Calu3 (cell line): ENCODE results near the gene ZNF521. TPM values are rescaled to one million over a fixed set of nuclear protein-coding genes. Genes with fewer than 3 reads are reported as not detected.

Experiments
- BruUV-seq: library from RNA; stranded (reverse); fragments of 400-500 nt; replicated peaks from 2 replicates; lab custom pipeline; 2021; lab: Mats Ljungman, UMichigan
- CTCF ChIA-PET: fragments of 300-600 bp; sonication (Branson Sonifier 250); formaldehyde crosslinking; loops from one replicate; lab custom pipeline; 2022; ENCODE audit warnings: antibody characterized with exemption; lab: Charles Lee
- DNase-seq: peaks from one replicate; pipeline ENCODE4 v3.0.0; 2022
- H3K27ac Mint-ChIP-seq: one replicate; pipeline ENCODE4 v1.8.0; 2022; ENCODE audit warnings: mixed read lengths; ENCODE audit not compliant: unreplicated experiment
- H3K27me3 Mint-ChIP-seq: one replicate; pipeline ENCODE4 v1.8.0; 2022; ENCODE audit warnings: mixed read lengths; ENCODE audit not compliant: unreplicated experiment
- H3K36me3 Mint-ChIP-seq: one replicate; pipeline ENCODE4 v1.8.0; 2022; ENCODE audit warnings: mild to moderate bottlenecking, moderate library complexity, mixed read lengths; ENCODE audit not compliant: insufficient read depth, unreplicated experiment
- H3K4me1 Mint-ChIP-seq: one replicate; pipeline ENCODE4 v1.8.0; 2022; ENCODE audit warnings: mild to moderate bottlenecking, low read depth, mixed read lengths; ENCODE audit not compliant: unreplicated experiment
- H3K4me3 Mint-ChIP-seq: one replicate; pipeline ENCODE4 v1.8.0; 2022; ENCODE audit warnings: mild to moderate bottlenecking, low read depth, moderate library complexity, mixed read lengths; ENCODE audit not compliant: unreplicated experiment
- H3K9me3 Mint-ChIP-seq: one replicate; pipeline ENCODE4 v1.8.0; 2022; ENCODE audit warnings: low read depth, mixed read lengths; ENCODE audit not compliant: unreplicated experiment
- intact Hi-C: fragments of 100-400 bp; cut with micrococcal nuclease; formaldehyde crosslinking; loops from one replicate; pipeline ENCODE4 v1.10.0; 2022; ENCODE audit not compliant: unreplicated experiment
- total RNA-seq: library from RNA; stranded (reverse); gene quantifications from 2 replicates; pipeline ENCODE4 v1.2.3, GENCODE V29; 2022
- TF ChIP-seq, protein P1 (sequence below): fragments of 200-600 bp; IDR thresholded peaks from one replicate; pipeline ENCODE4 v1.8.0; 2022; ENCODE audit warnings: antibody characterized with exemption; ENCODE audit not compliant: unreplicated experiment

The ZNF521 gene
- total RNA-seq, 1 experiment from 2014 or later = not detected

DNA sequence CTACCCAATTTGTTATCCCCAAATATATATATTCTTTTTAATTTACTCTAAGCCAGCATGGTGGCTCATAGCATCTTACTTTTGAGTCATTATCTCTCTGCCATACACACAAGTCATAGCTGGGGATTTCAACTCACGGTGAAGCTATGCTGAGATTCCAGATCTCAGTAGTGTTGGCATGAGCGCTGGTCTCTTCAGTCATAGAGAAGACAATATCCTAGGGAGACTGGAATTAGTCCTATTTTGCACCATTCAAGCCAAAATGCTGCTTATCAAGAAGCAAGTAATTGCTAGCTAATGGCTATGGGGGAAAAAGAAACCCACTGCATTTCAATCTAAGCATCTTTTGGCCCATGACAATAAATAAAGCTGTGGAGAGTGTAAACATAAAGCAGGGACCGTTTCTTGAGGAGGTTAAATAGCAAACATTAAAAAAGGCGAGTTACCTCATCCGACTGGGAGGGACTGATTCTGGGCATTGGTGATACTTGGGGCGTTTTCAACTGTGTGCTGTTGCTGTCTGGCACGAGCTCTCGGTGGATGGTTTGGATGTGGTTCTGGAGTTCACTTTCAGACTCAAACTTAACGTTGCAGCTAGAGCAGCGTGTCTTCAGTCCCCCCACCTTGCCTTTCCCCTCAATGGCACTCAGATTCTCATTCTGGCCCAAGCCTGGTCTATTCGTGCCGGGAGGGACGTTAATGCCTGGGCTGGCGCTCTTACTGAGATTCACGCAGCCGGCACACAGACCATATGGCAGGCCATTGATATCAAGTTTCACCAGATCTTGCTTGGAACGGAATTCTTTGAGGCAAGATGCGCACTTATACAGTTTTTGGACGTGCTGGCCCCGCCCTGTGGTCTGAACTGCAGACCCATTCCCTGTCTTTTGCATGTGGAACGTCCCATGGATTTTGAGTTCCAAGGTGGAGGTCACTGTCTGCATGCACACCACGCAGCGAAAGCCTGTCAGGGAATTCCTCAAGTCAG is 127.8 kb downstream of the ZNF521 start:
- Mint-ChIP-seq H3K36me3 (no peaks in the 10 kb centered on the region), H3K4me3 (no peak overlapping the region), H3K9me3 (no peaks in the 10 kb centered on the region), H3K27me3 (peaks cover 68% of the 10 kb centered on the region), H3K4me1 (no peaks in the 10 kb centered on the region), H3K27ac (no peak overlapping the region)
- CTCF ChIA-PET = no interaction called here
- BruUV-seq = no TSS peak
- TF ChIP-seq, protein P1, sequence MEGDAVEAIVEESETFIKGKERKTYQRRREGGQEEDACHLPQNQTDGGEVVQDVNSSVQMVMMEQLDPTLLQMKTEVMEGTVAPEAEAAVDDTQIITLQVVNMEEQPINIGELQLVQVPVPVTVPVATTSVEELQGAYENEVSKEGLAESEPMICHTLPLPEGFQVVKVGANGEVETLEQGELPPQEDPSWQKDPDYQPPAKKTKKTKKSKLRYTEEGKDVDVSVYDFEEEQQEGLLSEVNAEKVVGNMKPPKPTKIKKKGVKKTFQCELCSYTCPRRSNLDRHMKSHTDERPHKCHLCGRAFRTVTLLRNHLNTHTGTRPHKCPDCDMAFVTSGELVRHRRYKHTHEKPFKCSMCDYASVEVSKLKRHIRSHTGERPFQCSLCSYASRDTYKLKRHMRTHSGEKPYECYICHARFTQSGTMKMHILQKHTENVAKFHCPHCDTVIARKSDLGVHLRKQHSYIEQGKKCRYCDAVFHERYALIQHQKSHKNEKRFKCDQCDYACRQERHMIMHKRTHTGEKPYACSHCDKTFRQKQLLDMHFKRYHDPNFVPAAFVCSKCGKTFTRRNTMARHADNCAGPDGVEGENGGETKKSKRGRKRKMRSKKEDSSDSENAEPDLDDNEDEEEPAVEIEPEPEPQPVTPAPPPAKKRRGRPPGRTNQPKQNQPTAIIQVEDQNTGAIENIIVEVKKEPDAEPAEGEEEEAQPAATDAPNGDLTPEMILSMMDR = no peak
- intact Hi-C loops = no loop called here
- DNase-seq = no peak

DNA sequence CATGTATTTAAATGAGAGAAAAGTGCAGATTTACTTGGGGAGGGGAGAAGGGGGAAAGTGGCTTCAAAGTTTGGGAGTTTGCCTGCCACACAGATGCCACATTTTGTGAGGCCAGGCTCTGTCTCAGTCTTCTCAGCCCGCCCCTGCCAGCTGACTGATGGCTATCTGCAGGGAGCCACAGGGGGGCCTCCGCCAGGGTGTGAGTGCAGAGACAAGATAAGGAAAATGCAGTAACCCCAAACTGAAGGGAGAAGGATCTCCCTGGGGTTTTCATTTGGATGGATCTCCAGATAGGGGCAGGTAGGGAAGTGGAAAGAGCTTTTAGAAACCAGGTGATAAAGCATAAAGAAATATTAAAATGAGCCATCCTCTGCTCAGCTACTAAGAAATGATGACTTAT is 128.8 kb downstream of the ZNF521 start:
- TF ChIP-seq, protein P1 = no peak
- CTCF ChIA-PET = no interaction called here
- Mint-ChIP-seq H3K27me3 (peaks cover 64% of the 10 kb centered on the region), H3K9me3 (no peaks in the 10 kb centered on the region), H3K27ac (no peak overlapping the region), H3K4me3 (no peak overlapping the region), H3K4me1 (no peaks in the 10 kb centered on the region), H3K36me3 (no peaks in the 10 kb centered on the region)
- intact Hi-C loops = no loop called here
- DNase-seq = no peak
- BruUV-seq = no TSS peak

DNA sequence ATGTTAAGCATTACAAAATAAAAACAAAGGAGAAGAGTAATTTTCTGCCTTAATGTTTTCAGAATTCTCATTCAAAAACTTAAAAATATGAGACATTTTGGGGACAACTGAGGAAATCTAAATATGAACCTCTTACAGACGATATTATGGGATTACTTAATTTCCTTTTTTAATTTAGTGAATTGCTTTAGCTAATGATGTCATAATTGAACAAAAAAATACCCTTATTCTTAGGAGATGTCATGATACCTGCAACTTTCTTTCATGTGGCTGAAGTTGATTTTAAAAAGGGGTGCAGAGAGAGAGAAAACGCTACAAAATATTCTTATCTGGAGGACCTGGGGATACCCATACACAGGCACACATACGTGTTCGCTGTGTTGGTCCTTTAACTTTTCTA is 129.3 kb downstream of the ZNF521 start:
- peaks cover 64% of the 10 kb centered on the region for H3K27me3 Mint-ChIP-seq
- intact Hi-C loops = no loop called here
- H3K36me3 Mint-ChIP-seq = no peaks in the 10 kb centered on the region
- no peaks in the 10 kb centered on the region for H3K4me1 Mint-ChIP-seq
- no peak overlapping the region for H3K4me3 Mint-ChIP-seq
- CTCF ChIA-PET = no interaction called here
- no TSS peak for BruUV-seq
- TF ChIP-seq, protein P1 = no peak
- no peak overlapping the region for H3K27ac Mint-ChIP-seq
- no peak for DNase-seq
- no peaks in the 10 kb centered on the region for H3K9me3 Mint-ChIP-seq

DNA sequence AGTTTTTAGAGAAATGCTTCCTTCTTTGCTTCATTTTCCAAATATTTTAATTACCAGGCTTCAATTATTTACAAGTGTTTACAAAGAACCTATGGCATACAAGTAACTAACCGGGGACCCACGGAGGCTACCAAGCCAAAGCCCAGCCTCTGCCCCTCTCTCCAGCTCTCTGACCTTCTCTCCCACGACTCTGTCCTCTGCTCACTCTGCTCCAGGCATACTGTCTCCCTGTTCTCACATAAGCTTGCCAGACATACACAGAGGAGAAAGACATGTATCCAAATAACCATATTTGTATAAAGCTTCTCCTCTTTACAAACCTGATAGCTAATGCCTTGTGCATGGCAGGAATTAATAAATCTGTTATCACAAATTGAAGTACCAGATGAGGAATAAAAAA is 141.3 kb downstream of the ZNF521 start:
- Mint-ChIP-seq H3K27me3 (peaks cover 11% of the 10 kb centered on the region), H3K4me1 (no peaks in the 10 kb centered on the region), H3K36me3 (no peaks in the 10 kb centered on the region), H3K4me3 (no peak overlapping the region), H3K9me3 (no peaks in the 10 kb centered on the region), H3K27ac (no peak overlapping the region)
- BruUV-seq = no TSS peak
- TF ChIP-seq, protein P1 = no peak
- CTCF ChIA-PET = no interaction called here
- no peak for DNase-seq
- intact Hi-C loops = no loop called here
